ACC112 (cell line): ENCODE results near the gene B4GALT5.
"Not testable (repeated sequence)": the region's sequence is repeated elsewhere in the genome, so short reads cannot be mapped to it uniquely, and the experiment has no call there.

Experiments used
- H2AFZ ChIP-seq: fragments of 200-600 bp; sonication (generic); one replicate; pipeline ENCODE4 v1.6.0; 2017; ENCODE audit warnings: antibody characterized with exemption, low read length; ENCODE audit not compliant: unreplicated experiment
- H3K27ac ChIP-seq: fragments of 200-600 bp; sonication (generic); 2 replicates; pipeline ENCODE4 v1.5.1; 2014; ENCODE audit warnings: low read depth, mild to moderate bottlenecking, antibody characterized with exemption, low read length, moderate library complexity
- H3K27me3 ChIP-seq: fragments of 200-600 bp; sonication (generic); 2 replicates; pipeline ENCODE4 v1.6.1; 2014; ENCODE audit warnings: mild to moderate bottlenecking, antibody characterized with exemption, low read length, moderate library complexity, mixed read lengths; ENCODE audit not compliant: insufficient read depth
- H3K36me3 ChIP-seq: fragments of 200-600 bp; sonication (generic); 2 replicates; pipeline ENCODE4 v1.6.1; 2016; ENCODE audit warnings: mild to moderate bottlenecking, antibody characterized with exemption, low read length, moderate library complexity, mixed read lengths; ENCODE audit not compliant: insufficient read depth
- H3K4me1 ChIP-seq: fragments of 200-600 bp; sonication (generic); one replicate; pipeline ENCODE4 v1.6.1; 2016; ENCODE audit warnings: low read length, mixed read lengths; ENCODE audit not compliant: insufficient read depth, unreplicated experiment, control insufficient read depth
- H3K4me3 ChIP-seq: fragments of 200-600 bp; sonication (generic); 2 replicates; pipeline ENCODE4 v1.5.1; 2014; ENCODE audit warnings: mild to moderate bottlenecking, low read depth, low read length
- H3K79me2 ChIP-seq: fragments of 200-600 bp; sonication (generic); one replicate; pipeline ENCODE4 v1.6.0; 2016; ENCODE audit warnings: low read length; ENCODE audit not compliant: control insufficient read depth, unreplicated experiment, insufficient read depth

B4GALT5 gene

GRCh38 chr20:49636447-49636846 lies 77.2 kb downstream of the B4GALT5 start:
- Histone ChIP-seq H2AFZ (no peak overlapping the region), H3K36me3 (peaks cover 34% of the 10 kb centered on the region), H3K79me2 (no peaks in the 10 kb centered on the region), H3K27ac (no peak overlapping the region), H3K4me3 (no peak overlapping the region), H3K4me1 (no peaks in the 10 kb centered on the region), H3K27me3 (no peaks in the 10 kb centered on the region)

- Histone ChIP-seq H3K27me3 (no peaks in the 10 kb centered on the region), H3K36me3 (peaks cover 32% of the 10 kb centered on the region), H3K79me2 (no peaks in the 10 kb centered on the region), H3K4me1 (no peaks in the 10 kb centered on the region), H3K4me3 (no peak overlapping the region), H3K27ac (no peak overlapping the region), H2AFZ (no peak overlapping the region)
Measured at GRCh38 chr20:49635866-49636265, 77.8 kb downstream of the B4GALT5 start.

GRCh38 chr20:49635166-49635565 lies 78.5 kb downstream of the B4GALT5 start:
- H3K36me3 ChIP-seq: peaks cover 27% of the 10 kb centered on the region
- H3K4me1 ChIP-seq: no peaks in the 10 kb centered on the region

GRCh38 chr20:49634116-49634515 lies 79.6 kb downstream of the B4GALT5 start:
- Histone ChIP-seq H3K4me3 (no peak overlapping the region), H2AFZ (no peak overlapping the region), H3K36me3 (peaks cover 24% of the 10 kb centered on the region), H3K27me3 (no peaks in the 10 kb centered on the region), H3K27ac (no peak overlapping the region), H3K4me1 (no peaks in the 10 kb centered on the region), H3K79me2 (no peaks in the 10 kb centered on the region)

More at GRCh38 chr20:49635166-49635565, 78.5 kb downstream of the B4GALT5 start:
- Histone ChIP-seq H3K27me3 (no peaks in the 10 kb centered on the region), H3K4me3 (no peak overlapping the region), H2AFZ (no peak overlapping the region), H3K27ac (no peak overlapping the region), H3K79me2 (no peaks in the 10 kb centered on the region)

GRCh38 chr20:49633643-49634042 lies 80.0 kb downstream of the B4GALT5 start:
- Histone ChIP-seq H3K36me3 (peaks cover 22% of the 10 kb centered on the region), H2AFZ (no peak overlapping the region), H3K27me3 (no peaks in the 10 kb centered on the region), H3K79me2 (no peaks in the 10 kb centered on the region), H3K27ac (no peak overlapping the region), H3K4me1 (no peaks in the 10 kb centered on the region), H3K4me3 (no peak overlapping the region)

GRCh38 chr20:49633023-49633422 lies 80.7 kb downstream of the B4GALT5 start:
- no peaks in the 10 kb centered on the region for H3K27me3 ChIP-seq
- no peak overlapping the region for H3K4me3 ChIP-seq
- H3K4me1 ChIP-seq: no peaks in the 10 kb centered on the region
- no peaks in the 10 kb centered on the region for H3K79me2 ChIP-seq
- H3K27ac ChIP-seq: no peak overlapping the region
- H3K36me3 ChIP-seq: peaks cover 16% of the 10 kb centered on the region; the same call in 1 of the 2 replicates
- H2AFZ ChIP-seq: no peak overlapping the region

GRCh38 chr20:49631856-49632418 lies 81.7 kb downstream of the B4GALT5 start:
- no peak overlapping the region for H3K4me3 ChIP-seq
- no peaks in the 10 kb centered on the region for H3K27me3 ChIP-seq
- H3K79me2 ChIP-seq: no peaks in the 10 kb centered on the region
- H2AFZ ChIP-seq: no peak overlapping the region
- no peaks in the 10 kb centered on the region for H3K4me1 ChIP-seq
- H3K36me3 ChIP-seq: peaks cover 16% of the 10 kb centered on the region; the same call in 1 of the 2 replicates
- H3K27ac ChIP-seq: no peak overlapping the region

GRCh38 chr20:49631061-49631716 lies 82.5 kb downstream of the B4GALT5 start:
- no peak overlapping the region for H3K4me3 ChIP-seq
- H3K27me3 ChIP-seq: no peaks in the 10 kb centered on the region
- H3K4me1 ChIP-seq: no peaks in the 10 kb centered on the region
- no peak overlapping the region for H2AFZ ChIP-seq
- H3K27ac ChIP-seq: no peak overlapping the region
- no peaks in the 10 kb centered on the region for H3K79me2 ChIP-seq
- peaks cover 13% of the 10 kb centered on the region; the same call in 1 of the 2 replicates for H3K36me3 ChIP-seq

GRCh38 chr20:49630396-49630951 lies 83.2 kb downstream of the B4GALT5 start:
- Histone ChIP-seq H2AFZ (no peak overlapping the region), H3K4me1 (no peaks in the 10 kb centered on the region)

GRCh38 chr20:49629606-49630005 lies 84.1 kb downstream of the B4GALT5 start:
- Histone ChIP-seq H3K36me3 (peaks cover 5% of the 10 kb centered on the region; the same call in 1 of the 2 replicates), H3K27me3 (no peaks in the 10 kb centered on the region), H2AFZ (no peak overlapping the region), H3K4me3 (no peak overlapping the region), H3K4me1 (no peaks in the 10 kb centered on the region), H3K27ac (no peak overlapping the region), H3K79me2 (no peaks in the 10 kb centered on the region)

More at GRCh38 chr20:49630396-49630951, 83.2 kb downstream of the B4GALT5 start:
- Histone ChIP-seq H3K27me3 (no peaks in the 10 kb centered on the region), H3K27ac (no peak overlapping the region), H3K79me2 (no peaks in the 10 kb centered on the region), H3K36me3 (peaks cover 8% of the 10 kb centered on the region; the same call in 1 of the 2 replicates), H3K4me3 (no peak overlapping the region)

- not testable (repeated sequence) for H3K27ac ChIP-seq, H3K4me3 ChIP-seq, H3K4me1 ChIP-seq, H3K79me2 ChIP-seq, H2AFZ ChIP-seq, H3K36me3 ChIP-seq, H3K27me3 ChIP-seq
Measured at GRCh38 chr20:49628280-49628679, 85.4 kb downstream of the B4GALT5 start.
